GM18868 (cell line): Measurements from ENCODE around the gene LPO.

Experiments used
- ATAC-seq: cut with Tn5 transposase; IDR thresholded peaks from one replicate; pipeline ENCODE4 v1.9.1; 2021; ENCODE audit warnings: mild to moderate bottlenecking, moderate library complexity; ENCODE audit not compliant: unreplicated experiment

The LPO gene

DNA sequence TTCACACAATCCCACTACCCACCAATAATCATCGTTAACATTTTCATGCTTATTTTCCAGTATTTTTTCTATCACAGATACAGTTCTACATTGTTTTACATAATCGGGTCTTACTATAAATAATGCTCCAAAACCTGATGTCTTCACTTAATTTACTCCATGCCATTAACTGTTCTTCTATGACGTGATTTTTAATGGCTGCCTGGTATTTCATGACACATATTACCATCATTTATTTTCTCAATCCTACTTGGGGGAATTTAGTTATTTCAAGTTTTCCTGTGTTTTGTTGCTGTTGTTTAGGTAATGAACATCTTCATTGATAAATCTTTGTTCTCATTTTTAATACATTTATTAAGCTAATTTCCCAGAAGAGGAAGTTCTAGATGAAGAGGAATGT is 14.7 kb downstream of the LPO start:
- ATAC-seq, result no peak

DNA sequence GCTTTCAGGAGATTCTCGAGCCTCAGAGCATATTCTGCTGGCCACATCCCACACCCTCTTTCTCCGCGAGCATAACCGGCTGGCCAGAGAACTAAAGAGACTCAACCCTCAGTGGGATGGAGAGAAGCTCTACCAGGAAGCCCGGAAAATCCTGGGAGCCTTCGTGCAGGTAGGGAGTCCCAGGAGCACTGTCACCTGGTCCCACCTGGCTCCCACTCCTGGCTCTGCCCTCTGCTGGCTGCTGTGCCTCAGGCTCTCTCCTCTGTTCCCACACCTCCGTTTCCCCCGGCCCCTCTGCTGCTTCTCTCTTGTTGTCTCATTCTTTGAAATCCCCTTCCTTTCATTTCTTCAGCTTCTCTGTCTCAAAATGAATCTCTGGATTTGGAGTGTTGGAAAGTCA is 16.4 kb downstream of the LPO start:
- ATAC-seq, result no peak

DNA sequence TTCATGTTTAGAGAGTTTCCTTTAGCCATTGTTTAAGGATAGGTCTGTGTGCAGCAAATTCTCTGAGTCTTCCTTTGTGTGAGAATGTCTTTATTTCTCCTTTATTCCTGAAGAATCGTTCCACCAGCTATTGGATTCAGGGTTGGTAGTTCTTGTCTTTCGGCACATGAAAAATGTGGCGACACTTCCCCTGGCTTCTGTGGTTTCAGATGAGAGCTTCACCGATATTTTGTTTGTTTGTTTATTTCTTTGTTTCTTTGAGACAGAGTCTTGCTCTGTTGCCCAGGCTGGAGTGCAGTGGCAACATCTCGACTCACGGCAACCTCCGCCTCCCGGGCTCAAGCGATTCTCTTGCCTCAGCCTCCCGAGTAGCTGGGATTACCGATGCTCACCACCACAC is 23.8 kb downstream of the LPO start:
- no peak for ATAC-seq

DNA sequence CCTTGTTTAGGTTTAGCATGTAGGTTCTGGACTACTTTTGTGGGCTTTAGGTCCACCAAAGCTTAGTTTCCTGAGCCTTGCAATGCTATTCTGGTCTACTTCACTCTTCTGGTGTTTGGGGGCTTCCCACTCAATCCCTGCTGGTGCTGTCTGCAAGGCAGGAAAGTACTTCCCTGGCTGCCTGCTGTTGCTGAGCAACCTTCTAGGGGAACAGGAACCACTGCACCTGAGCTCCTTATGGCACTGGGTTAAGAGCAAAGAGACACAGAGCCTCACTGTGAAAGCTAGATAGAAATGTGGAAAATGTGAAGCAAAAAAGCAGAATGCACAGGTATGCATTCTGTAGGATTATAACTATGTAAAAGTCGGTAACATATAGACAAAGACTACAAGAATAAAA is 25.4 kb downstream of the LPO start:
- ATAC-seq, result no peak

DNA sequence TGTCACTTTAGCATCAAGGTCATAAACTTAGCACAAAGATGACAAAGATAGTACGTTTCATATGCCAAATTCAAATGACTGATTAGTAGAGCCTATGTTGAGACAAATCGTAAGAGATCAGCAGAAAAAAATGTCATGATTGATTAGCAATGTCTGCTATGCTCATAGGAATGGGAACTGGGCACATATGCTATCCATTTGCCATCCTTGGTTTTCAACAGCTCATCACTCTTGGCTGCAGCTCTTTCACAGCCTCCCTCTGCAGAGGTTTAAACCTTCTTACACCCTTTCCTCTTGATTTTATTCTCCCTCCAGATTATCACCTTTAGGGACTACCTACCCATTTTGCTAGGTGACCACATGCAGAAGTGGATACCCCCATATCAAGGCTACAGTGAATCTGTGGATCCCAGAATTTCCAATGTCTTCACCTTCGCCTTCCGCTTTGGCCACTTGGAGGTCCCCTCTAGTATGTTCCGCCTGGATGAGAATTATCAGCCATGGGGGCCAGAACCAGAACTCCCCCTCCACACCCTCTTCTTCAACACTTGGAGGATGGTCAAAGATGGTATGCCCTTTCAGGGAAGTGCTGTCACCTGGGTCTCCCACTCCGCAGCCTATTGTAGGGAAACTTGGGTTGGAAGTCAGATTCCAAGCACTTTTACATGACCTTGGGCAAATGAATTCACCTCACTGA is 26.2 kb downstream of the LPO start:
- no peak for ATAC-seq

DNA sequence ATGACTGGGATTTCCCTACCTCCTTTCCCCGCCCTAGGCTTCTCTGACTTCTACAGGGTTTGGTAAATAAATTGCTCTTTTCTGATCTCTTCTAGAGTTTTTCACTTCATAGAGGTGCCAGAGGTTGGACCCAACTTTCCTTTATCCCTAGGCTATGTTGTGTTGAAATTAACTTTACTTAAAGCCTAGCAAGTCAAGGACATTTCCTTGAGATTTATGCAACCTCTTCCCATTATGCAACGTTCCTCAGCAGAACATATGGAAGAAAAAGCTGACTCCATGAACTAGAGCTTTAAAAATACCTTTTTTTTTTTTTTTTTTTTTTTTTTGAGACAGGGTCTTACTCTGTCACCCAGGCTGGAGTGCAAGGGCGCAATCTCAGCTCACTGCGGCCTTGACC is 26.9 kb downstream of the LPO start:
- no peak for ATAC-seq

DNA sequence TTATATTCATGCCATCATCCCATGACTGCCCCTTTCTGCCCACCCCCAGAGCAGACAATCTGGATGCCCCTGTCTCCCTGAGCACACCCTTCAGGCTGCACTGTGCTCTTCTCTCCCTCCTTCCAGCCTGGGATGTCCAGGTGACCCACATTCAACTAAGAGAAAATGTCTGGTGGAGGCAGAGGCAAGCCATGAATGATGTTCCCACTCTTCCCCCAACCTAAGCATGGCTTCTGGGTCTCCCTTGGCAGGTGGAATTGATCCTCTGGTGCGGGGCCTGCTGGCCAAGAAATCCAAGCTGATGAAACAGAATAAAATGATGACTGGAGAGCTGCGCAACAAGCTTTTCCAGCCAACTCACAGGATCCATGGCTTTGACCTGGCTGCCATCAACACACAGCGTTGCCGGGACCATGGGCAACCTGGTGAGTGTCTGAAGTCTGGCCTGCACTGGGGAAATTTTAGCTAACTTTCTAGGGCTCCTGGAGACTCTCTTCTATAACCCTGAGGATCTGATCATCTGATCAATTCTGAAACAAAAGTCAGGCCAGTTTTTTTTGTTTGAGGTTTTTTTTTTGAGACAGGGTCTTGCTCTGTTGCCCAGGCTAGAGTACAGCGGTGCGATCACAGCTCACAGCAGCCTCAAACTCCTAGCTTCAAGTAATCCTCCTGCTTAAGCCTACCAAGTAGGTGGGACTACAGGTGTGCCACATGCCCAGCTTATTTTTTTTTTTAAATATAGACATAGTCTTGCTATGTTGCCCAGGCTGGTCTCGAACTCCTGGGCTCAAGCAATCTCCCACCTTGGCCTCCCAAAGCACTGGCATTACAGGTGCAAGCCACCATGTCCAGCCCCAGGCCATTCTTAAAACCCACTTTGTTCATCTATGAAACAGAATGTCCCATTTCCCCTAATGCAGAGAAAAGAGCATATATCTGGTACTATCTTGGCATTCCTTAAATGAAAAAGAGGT is 27.8 kb downstream of the LPO start:
- no peak for ATAC-seq

DNA sequence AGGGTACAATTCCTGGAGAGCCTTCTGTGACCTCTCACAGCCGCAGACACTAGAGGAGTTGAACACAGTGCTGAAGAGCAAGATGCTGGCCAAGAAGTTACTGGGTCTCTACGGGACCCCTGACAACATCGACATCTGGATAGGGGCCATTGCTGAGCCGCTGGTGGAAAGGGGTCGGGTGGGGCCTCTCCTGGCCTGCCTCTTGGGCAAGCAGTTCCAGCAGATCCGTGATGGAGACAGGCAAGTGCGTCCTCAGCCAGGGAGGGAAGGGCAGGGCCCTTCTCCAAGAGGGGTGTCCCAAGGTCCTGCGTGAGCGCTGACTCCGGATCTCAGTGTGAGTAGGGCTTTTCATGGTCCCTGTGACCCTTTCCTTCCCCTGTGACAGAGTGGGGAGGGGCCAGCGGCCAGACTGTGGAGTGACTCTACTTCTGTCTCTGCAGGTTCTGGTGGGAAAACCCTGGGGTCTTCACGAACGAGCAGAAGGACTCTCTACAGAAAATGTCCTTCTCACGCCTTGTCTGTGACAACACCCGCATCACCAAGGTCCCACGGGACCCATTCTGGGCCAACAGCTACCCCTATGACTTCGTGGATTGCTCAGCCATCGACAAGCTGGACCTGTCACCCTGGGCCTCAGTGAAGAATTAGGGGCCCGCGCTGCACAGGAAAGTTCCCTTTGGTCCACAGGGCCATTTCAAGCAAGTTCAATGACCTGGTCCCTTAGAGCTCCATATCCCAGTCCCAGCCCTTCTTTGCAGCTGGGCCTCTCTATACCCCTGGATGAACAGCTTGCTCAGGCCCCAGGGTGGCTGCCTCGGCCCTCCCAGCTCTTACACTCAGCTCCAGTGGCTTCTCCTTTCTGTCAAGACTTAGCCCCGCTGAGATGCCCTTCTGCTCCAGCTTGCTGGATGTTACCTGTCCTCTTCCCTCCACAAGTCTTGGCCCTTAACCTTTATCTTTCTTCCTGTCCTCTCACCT is 29.3 kb downstream of the LPO start:
- ATAC-seq, result no peak

DNA sequence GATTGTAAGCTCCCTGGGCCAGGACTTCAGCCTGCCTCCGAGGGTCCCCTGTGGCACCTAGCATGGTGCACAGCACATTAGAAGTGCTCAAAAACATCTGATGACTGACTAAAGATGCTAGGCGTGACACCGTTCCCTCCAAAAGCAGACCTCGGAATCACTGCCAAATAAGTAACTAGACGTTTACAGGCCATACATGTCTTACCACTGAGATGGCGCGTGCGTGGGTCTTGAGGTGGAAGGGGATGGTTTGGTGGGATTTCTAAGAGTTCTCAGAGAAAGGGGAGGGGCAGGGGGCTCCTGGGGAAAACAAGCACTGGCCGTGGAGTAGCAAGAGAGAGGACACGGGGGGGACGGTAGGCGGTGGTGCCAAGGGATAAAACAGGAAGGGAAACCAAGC is 29.9 kb downstream of the LPO start:
- ATAC-seq, result no peak

DNA sequence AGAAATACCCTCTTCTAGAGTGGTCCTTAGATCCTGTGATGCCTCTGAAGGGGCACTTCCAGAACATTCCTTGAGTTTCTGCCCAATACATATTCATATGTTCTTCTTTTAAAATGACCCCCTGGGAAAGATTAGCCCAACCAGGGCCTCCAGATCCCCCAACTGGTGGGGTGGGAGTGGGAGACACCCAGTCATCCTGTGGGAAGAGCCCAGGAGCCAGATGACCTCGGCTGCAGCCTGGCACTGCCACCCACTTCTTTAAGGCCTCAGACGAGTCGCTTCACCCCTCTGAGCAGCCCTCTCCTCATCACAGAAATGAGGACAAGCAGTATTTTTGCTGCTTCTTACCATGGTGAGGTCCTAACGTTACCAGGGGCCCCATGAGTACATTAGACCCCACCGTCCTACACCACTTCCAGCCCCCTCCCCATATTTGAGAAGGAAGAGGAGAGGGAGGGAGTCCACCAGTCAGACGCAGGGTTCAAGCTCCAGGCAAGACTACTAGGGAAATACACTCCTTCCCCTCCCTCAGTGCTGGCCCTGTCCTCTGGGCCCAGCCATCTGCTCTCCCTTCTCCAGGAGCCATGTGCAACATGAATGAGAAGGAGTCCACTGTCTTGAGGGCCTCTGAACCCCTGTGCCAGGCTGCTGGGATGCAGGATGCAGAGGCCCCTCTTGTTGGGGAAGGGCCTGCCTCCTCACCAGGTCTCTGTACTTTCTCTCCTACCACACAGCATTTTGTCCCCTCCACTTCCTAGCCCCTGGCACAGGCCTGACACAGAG is 30.6 kb downstream of the LPO start:
- ATAC-seq, result no peak

DNA sequence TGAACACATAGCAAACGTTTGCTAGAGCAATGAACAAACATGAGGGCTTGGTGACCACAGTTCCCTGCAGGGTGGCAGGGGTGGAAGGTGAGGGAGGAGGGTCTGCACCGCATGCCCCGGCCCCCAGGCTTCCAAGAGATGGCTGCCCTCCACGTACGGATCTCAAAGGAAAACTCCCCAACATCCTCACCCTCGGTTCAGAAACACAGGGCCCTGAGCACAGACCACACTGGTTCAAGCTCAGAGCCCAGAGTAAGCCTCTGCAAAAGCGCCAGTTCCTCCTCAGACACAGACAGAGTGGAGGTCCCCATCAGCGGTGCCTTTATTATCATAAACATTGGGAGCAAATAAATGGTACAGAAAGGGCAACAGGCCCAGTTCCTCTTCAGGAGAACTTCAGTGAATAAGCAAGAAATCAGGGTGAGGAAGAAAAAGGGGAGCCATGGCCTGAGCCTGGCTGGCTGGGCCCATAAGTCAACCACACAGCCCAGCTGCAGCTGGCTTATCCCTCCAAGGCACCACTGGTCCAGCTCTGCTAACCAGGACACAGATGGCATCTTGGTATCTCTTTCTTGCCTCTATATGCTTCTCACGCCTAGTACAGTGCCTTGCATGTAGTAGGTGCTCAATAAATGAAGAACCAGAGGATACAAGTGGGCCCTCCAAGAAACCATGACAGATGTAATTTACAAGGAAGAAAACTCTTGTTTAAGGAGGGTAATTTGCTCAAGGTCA is 31.3 kb downstream of the LPO start:
- no peak for ATAC-seq

DNA sequence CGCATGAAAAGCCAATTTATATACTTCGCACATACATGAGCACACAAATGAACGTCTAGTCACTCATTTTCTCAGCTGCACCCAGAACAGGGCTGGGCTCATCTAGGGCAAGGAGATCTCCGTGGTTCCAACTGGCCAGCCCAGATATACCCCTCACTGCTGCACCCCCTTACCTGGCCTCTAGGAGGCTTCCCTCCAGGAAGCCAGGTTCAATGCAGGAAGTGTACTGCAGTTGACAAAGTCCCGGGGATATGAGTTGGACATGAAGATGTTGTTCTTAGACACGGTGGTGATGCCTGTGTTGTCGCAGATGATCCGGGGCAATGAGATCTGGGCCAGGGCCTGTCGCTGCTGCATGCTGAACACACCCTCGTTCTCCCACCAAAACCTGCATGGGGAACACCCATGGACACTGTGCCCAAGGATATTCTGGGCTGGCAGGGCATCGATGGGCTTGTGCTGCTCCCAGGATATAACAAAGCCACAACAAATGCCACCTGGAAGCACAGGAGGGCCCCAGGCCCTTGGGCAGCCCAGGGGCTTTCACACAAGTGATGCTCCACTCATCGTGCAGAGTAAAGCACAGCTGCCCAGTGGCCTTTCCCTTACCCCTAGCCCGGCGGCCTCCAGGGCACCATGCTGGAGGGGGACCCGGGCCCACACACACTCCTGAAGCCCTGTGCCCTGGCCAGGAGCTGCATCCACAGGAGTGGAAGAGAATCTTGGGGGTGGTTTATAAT is 32.3 kb downstream of the LPO start:
- no peak for ATAC-seq

DNA sequence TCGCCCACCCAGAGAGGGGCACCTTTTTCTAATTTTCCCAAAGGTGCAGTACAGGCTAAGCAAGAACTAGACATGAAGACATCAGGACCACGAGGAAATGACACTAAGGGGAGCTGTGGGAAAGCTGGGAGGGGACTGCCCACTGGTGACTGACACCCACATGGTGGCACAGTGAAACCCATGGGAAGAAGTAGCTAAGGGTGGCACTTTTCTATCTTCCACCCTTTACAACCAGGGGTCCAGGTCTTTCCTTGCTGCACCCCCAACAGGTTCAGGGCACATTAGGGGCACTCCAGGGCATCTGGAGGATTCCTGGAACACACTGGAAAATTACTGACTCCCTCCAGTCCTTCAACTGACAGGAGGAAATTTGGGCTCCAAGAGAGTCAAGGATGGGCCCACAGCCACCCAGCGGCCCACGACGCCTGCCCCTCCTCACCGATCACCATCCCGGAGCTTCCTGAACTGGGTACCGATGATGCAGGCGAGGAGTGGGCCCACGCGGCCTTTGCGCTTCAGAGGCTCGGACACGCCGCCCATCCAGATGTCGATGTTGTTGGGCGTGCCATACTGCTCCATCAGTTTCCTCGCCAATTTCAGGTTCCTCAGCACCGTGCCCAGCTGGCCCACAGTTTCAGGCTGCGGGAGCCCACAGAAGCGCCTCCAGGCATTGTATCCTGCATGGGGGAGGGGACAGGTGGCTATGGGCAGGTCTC is 33.0 kb downstream of the LPO start:
- ATAC-seq, result no peak

DNA sequence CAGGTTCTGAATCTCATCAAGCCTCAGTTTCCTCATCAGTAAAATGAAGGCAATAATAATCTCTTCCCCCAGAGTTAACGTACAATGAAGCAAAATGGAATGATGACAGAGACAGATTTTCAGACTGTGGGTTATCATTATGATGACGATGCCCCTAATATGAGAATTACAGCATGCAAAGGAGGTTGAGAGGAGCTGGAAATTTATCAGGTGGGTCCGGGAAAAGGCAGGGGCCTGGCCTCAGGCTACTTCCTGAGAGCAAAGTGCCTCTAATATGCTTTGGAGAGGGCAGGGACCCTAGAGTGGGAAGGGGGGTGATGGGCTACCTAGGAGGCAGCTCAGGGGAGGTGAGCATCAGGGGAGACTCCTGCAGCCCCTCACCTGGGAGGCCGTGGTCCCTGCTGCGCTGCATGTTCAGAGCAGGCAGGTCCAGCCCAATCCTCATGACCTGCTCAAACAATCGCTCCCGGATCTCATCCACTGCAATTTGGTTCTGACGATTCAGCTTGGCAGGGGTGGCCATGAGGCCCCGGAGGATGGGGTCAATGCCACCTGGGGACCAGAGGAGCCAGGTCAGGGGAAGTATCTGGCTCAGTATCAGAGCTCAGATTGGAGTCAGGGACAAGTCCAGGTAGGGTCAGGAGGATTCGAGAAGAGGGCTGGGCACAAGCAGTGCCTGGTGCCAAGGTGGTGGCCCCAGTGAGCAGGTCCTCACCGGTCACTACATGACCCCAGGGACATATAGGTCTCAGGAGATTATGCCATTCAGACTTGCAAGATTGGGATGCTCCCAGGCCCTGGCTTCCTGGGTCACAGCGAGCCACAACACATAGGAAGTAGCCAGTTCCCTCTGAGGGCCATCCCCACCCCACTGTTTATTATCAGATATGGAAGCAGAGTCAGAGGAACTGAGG is 34.2 kb downstream of the LPO start:
- no peak for ATAC-seq

DNA sequence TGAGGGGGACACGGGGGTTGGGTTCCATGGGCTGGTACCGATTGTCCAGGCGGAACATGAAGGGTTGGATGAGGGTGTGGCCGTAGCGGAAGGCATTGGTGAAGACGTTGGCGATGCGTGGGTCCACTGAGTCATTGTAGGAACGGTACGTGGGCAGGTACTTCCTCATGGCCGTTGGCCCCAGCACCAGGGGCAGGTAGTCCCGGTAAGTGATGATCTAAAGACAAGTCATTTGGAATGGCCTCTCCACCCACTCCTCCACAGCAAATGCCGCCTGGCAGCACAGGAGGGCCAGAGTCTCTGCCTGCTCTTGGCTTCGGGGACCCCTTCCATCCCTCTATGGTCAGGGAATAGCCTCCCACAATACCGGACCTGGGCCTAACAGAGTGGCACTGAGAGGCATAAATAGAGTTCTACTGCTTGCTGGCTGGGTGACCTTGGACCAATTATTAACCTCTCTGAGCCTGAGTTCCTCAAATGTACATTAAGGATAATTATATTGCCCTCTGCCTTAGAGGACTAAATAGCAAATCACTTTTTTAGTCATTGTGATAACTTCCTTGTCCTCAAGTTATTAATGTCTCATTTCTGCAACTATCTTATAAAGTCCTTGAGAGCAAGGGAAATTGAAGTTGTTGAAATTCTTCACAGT is 35.2 kb downstream of the LPO start:
- ATAC-seq, result no peak

DNA sequence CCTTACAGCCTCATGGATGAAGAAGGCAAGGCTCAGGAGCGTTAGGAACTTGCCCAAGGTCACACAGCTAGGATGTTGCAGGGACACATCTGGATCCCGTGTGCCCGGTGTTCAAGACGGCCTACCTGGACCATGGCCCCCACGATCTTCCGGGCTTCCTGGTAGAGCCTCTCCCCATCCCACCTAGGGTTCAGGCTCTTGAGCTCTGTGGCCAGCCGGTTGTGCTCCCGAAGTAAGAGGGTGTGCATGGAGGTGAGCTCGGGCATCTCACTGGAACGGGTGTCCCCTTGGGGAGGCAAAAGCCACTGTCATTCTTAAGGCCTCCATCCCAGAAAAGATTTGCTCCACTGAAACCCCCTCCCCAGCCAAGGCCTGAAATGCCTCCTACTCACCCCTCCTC is 37.0 kb downstream of the LPO start:
- no peak for ATAC-seq

DNA sequence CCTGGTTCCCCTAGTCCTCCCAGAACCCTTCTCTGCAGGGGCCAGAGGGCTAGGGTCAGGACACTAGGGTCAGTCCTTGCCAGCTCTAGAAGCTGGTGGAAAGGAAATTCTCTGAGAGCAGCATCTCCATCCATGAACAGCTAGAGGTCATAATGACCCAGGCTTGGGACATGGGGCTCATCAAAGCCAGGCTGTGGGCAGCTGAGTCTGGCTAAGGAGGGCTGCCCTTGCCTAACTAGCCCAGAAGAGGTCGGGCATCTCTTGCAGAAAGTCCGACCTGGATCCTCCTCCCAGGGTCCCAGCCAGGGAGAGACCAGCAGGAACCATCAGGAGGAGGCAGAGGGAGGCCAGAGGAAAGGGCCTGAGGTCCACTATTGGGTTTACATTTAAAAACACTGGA is 38.0 kb downstream of the LPO start:
- no peak for ATAC-seq
